ENCODE data around the gene OR4D9. TPM values are rescaled to one million over a fixed set of nuclear protein-coding genes. Genes with fewer than 3 reads are reported as not detected.
"Not testable (repeated sequence)": the region's sequence is repeated elsewhere in the genome, so short reads cannot be mapped to it uniquely, and the experiment has no call there.

Gene OR4D9
- total RNA-seq, 4 donors from 2014 or later: not detected

DNA sequence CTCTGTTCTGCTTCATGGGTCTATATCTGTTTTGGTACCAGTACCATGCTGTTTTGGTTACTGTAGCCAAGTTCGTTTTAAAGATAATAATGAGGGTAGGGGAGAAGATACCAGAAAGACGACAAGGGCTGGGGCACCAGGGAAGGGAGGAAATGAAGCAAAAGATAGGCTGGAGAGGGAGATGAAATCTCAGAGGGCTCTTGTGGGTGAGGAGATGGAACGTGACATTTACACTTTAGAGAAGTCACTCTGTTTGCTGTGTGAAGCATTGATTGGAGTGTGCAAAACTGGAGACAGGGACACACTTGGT is 33.5 kb downstream of the OR4D9 start:
- DNase-seq: no peak
- intact Hi-C loops (cut with DNase I): no loop called here
- TF ChIP-seq POLR2A (IDR thresholded peaks at IDR 0.05): no peak
- TF ChIP-seq, protein P1, sequence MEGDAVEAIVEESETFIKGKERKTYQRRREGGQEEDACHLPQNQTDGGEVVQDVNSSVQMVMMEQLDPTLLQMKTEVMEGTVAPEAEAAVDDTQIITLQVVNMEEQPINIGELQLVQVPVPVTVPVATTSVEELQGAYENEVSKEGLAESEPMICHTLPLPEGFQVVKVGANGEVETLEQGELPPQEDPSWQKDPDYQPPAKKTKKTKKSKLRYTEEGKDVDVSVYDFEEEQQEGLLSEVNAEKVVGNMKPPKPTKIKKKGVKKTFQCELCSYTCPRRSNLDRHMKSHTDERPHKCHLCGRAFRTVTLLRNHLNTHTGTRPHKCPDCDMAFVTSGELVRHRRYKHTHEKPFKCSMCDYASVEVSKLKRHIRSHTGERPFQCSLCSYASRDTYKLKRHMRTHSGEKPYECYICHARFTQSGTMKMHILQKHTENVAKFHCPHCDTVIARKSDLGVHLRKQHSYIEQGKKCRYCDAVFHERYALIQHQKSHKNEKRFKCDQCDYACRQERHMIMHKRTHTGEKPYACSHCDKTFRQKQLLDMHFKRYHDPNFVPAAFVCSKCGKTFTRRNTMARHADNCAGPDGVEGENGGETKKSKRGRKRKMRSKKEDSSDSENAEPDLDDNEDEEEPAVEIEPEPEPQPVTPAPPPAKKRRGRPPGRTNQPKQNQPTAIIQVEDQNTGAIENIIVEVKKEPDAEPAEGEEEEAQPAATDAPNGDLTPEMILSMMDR (IDR thresholded peaks at IDR 0.05): no peak
- WGBS, 2 donors: 71 to 85% methylated on average over 3 of the region's 3 CpGs
- Histone ChIP-seq H3K36me3 (no peaks in the 10 kb centered on the region), H3K4me1 (peaks cover 0 to 8% (median 0%) of the 10 kb centered on the region in 3 donors), H3K27me3 (no peaks in the 10 kb centered on the region), H3K27ac (no peak overlapping the region), H3K4me3 (no peak overlapping the region), H3K9me3 (no peaks in the 10 kb centered on the region)

DNA sequence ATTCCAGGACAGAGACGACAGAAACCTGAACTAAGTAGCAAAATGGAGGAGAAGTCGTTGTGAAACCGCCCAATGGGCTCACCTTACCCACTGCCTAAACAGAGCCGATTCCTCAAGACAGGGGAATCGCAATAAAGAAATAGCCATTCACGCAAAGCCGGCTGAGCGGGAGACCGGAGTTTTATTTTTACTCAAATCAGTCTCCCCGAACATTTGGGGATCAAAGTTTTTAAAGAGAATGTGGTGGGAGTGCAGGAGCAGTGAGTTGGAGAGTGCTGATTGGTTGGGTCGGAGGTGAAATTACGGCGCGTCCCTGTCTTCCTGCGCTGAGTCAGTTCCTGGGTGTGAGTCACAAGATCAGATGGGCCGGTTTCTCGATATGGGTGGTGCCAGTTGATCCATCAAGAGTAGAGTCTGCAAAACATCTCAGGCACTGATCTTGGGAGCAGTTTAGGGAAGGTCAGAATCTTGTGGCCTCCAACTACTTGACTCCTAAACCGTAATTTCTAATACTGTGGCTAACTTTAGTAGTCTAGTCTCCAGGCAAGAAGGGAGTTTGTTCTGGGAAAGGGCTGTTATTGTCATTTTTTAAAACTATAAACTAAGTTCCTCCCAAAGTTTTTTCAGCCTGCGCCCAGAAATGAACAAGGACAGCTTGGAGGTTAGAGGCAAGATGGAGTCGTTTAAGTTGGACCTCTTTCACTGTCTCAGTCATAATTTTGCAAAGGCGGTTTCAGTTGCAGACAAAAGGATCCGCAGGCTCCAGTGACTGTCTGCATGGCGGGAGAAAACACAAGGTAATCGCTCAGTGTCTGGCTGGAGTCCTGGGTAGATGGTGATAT is 34.1 kb downstream of the OR4D9 start:
- Histone ChIP-seq H3K36me3 (no peaks in the 10 kb centered on the region), H3K4me3 (no peak overlapping the region), H3K27ac (no peak overlapping the region), H3K9me3 (no peaks in the 10 kb centered on the region), H3K4me1 (peaks cover 0 to 14% (median 0%) of the 10 kb centered on the region in 3 donors), H3K27me3 (no peaks in the 10 kb centered on the region)
- no peak for TF ChIP-seq POLR2A (IDR thresholded peaks at IDR 0.05)
- TF ChIP-seq, protein P1 (IDR thresholded peaks at IDR 0.05): no peak
- intact Hi-C loops (cut with DNase I): no loop called here
- DNase-seq: no peak
- 71 to 84% methylated on average over 21 to 22 of the region's 24 CpGs for WGBS, 2 donors

DNA sequence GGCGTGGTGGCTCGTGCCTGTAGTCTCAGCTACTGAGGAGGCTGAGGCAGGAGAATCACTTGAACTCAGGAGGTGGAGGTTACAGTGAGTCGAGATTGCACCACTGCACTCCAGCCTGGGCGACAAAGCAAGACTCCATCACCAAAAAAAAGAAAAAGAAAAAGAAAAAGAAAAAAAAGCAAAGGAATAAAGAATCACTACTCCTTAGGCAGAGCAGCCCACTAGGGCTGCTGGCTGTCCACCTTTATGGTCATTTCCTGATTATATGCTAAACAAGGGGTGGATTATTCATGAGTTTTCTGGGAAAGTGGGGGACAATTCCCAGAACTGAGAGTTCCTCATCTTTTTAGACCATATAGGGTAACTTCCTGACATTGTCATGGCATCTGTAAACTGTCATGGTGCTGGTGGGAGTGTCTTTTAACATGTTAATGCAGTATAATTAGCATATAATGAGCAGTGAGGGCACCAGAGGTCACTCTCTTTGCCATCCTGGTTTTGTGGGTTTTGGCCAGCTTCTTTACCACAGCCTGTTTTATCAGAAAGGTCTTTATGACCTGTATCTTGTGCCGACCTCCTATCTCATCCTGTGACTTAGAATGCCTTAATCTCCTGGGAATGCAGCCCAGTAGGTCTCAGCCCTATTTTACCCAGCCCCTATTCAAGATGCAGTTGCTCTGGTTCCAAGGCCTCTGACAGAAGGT is 36.4 kb downstream of the OR4D9 start:
- H3K36me3 ChIP-seq; H3K4me3 ChIP-seq; H3K27ac ChIP-seq; H3K27me3 ChIP-seq; DNase-seq; H3K9me3 ChIP-seq; intact Hi-C loops (cut with DNase I): not testable (repeated sequence)
- WGBS, 2 donors: 66 to 87% methylated on average over 4 to 5 of the region's 5 CpGs
- peaks cover 0 to 33% (median 0%) of the 10 kb centered on the region in 3 donors for H3K4me1 ChIP-seq

DNA sequence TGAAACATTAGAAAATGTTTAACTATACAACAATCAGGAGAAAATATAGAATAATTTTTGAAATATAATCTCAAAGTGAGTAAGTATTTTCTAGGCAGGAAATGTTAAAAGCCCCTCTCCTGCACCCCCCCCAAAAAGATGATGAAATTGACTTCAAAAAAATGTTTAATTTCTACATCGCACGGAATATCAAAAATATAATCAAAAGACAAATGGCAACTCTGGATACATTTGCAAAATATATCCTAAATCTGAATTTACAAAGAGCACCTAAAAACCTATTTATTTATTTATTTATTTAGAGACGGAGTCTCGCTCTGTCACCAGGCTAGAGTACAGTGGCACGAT is 36.9 kb downstream of the OR4D9 start:
- no peak for DNase-seq
- no peak for TF ChIP-seq POLR2A (IDR thresholded peaks at IDR 0.05)
- TF ChIP-seq, protein P1 (IDR thresholded peaks at IDR 0.05): no peak
- H3K27ac ChIP-seq: no peak overlapping the region
- H3K4me1 ChIP-seq: peaks cover 0 to 33% (median 0%) of the 10 kb centered on the region in 3 donors
- intact Hi-C loops (cut with DNase I): no loop called here
- H3K9me3 ChIP-seq: no peaks in the 10 kb centered on the region
- WGBS, 2 donors: 90 to 98% methylated on average over 5 of the region's 5 CpGs
- no peak overlapping the region for H3K4me3 ChIP-seq
- H3K27me3 ChIP-seq: no peaks in the 10 kb centered on the region
- H3K36me3 ChIP-seq: no peaks in the 10 kb centered on the region

DNA sequence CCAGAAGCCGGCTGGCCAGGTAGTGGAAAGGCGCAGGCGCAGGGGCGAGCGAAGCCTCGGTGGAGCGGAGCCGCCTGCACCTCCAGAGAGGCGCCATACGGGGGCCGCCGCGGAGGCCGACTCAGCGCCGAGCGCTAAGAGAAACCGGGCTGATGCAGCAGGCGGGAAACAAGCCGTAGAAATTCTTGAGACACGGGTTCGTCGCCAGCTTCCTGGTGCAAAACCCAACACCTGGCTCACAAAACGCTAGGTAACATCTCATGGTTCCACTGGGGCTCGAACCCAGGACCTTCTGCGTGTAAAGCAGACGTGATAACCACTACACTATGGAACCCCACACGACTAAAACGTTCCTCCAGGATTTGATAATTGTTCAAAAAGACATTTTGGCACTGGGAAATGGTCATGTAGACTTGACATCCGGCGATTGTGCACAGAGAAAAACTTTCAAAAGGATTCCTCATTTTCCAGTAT is 39.1 kb downstream of the OR4D9 start:
- TF ChIP-seq, protein P1 (IDR thresholded peaks at IDR 0.05): peak in 4 of 6 experiments; percentile 7 to 63 (median 49)
- TF ChIP-seq POLR2A (IDR thresholded peaks at IDR 0.05): no peak
- DNase-seq: no peak
- WGBS, 2 donors: 1% methylated on average over 23 to 28 of the region's 31 CpGs
- Histone ChIP-seq H3K4me1 (peaks cover 0 to 33% (median 0%) of the 10 kb centered on the region in 3 donors), H3K27ac (peak overlapping the region; percentile 80 to 90 (median 89)), H3K36me3 (no peaks in the 10 kb centered on the region), H3K4me3 (peak overlapping the region; percentile 37 to 76 (median 54)), H3K27me3 (no peaks in the 10 kb centered on the region), H3K9me3 (no peaks in the 10 kb centered on the region)
- intact Hi-C loops (cut with DNase I): no loop called here

Data from esophagus squamous epithelium (tissue), 5 donors.